GM19395 (cell line): Measurements from ENCODE around the gene FGF19.

Experiments
- ATAC-seq: cut with Tn5 transposase; IDR thresholded peaks from one replicate; pipeline ENCODE4 v1.9.1; 2021; ENCODE audit warnings: mild to moderate bottlenecking, moderate library complexity; ENCODE audit not compliant: unreplicated experiment

Gene FGF19

GRCh38 chr11:69657911-69658625 lies 45.8 kb downstream of the FGF19 start:
- ATAC-seq: no peak

- no peak for ATAC-seq
Measured at GRCh38 chr11:69657456-69657910, 46.3 kb downstream of the FGF19 start.

GRCh38 chr11:69656536-69657455 lies 47.0 kb downstream of the FGF19 start:
- ATAC-seq: no peak

- ATAC-seq: no peak
Measured at GRCh38 chr11:69655479-69656428, 48.1 kb downstream of the FGF19 start.

GRCh38 chr11:69654660-69655478 lies 49.0 kb downstream of the FGF19 start:
- ATAC-seq: no peak

GRCh38 chr11:69654001-69654659 lies 49.7 kb downstream of the FGF19 start:
- ATAC-seq: no peak

GRCh38 chr11:69653406-69653960 lies 50.3 kb downstream of the FGF19 start:
- no peak for ATAC-seq

- ATAC-seq: no peak
Measured at GRCh38 chr11:69652999-69653398, 50.8 kb downstream of the FGF19 start.

GRCh38 chr11:69651834-69652620 lies 51.8 kb downstream of the FGF19 start:
- no peak for ATAC-seq

GRCh38 chr11:69650832-69651344 lies 52.9 kb downstream of the FGF19 start:
- ATAC-seq: no peak

GRCh38 chr11:69650081-69650831 lies 53.6 kb downstream of the FGF19 start:
- ATAC-seq: no peak

- ATAC-seq: no peak
Measured at GRCh38 chr11:69649576-69649900, 54.3 kb downstream of the FGF19 start.

- no peak for ATAC-seq
Measured at GRCh38 chr11:69648679-69649575, 54.9 kb downstream of the FGF19 start.
